H1 (cell line): Measurements from ENCODE around the gene KDM6A. TPM values are rescaled to one million over a fixed set of nuclear protein-coding genes. Genes with fewer than 3 reads are reported as not detected.

Experiments
- CTCF ChIA-PET: fragments of 300-600 bp; sonication (Branson Sonifier 250); formaldehyde crosslinking; loops from one replicate; lab custom pipeline; 2021; ENCODE audit not compliant: partially characterized antibody; lab: Charles Lee
- POLR2A ChIA-PET: fragments of 300-600 bp; sonication (Branson Sonifier 250); formaldehyde crosslinking; loops from one replicate; lab custom pipeline; 2021; ENCODE audit warnings: inconsistent platforms; ENCODE audit not compliant: partially characterized antibody; lab: Charles Lee
- DNase-seq, 2 experiments: peaks; one replicate each; pipeline versions ENCODE4 v3.0.0 to v3.0.0-alpha.2; 2010 to 2022; ENCODE audit warnings: low spot score in 2 of 2, low read depth in 1 of 2, mixed read lengths in 1 of 2
- FAIRE-seq: peaks from 2 replicates; lab custom pipeline; 2011; peaks lifted over from hg19 to GRCh38; lab: Jason Lieb, UNC
- H2AFZ ChIP-seq: 2 replicates; pipeline ENCODE4 v1.8.1; 2012; ENCODE audit warnings: low read length, inconsistent platforms
- H2AK5ac ChIP-seq: 2 replicates; pipeline ENCODE4 v1.6.1; 2013; ENCODE audit warnings: low read depth, low read length
- H2BK120ac ChIP-seq: replicated peaks from 2 replicates; pipeline ENCODE3; 2013; ENCODE audit warnings: low read depth, low read length, inconsistent platforms
- H2BK12ac ChIP-seq: 2 replicates; pipeline ENCODE4 v1.6.1; 2013; ENCODE audit warnings: low read depth, low read length
- H2BK15ac ChIP-seq: 2 replicates; pipeline ENCODE4 v1.6.1; 2013; ENCODE audit warnings: low read length
- H2BK20ac ChIP-seq: 2 replicates; pipeline ENCODE4 v1.6.1; 2013; ENCODE audit warnings: low read length
- H2BK5ac ChIP-seq: 2 replicates; pipeline ENCODE4 v1.6.1; 2013; ENCODE audit warnings: low read depth, low read length
- H3K14ac ChIP-seq: 2 replicates; pipeline ENCODE4 v1.6.1; 2013; ENCODE audit warnings: inconsistent platforms; ENCODE audit not compliant: insufficient read length
- H3K18ac ChIP-seq: 2 replicates; pipeline ENCODE4 v1.6.1; 2013; ENCODE audit warnings: low read length; ENCODE audit errors: extremely low read depth
- H3K23ac ChIP-seq: 2 replicates; pipeline ENCODE4 v1.6.1; 2013; ENCODE audit warnings: inconsistent platforms; ENCODE audit not compliant: insufficient read length
- H3K23me2 ChIP-seq: 2 replicates; pipeline ENCODE4 v1.6.1; 2013; ENCODE audit warnings: low read depth, low read length
- H3K27ac ChIP-seq: 2 replicates; pipeline ENCODE4 v1.6.1; 2011; ENCODE audit warnings: low read depth, low read length, inconsistent platforms
- H3K27me3 ChIP-seq, 4 experiments: replicated peaks in 1 of 4; 1 replicate in 1 of 4; 2 replicates in 3 of 4; pipeline versions ENCODE4 v1.6.1 to v1.8.1; 2011 to 2013; ENCODE audit warnings: low read length in 3 of 4, mild to moderate bottlenecking in 3 of 4, inconsistent platforms in 2 of 4, mixed read lengths in 2 of 4, moderate library complexity in 1 of 4; ENCODE audit not compliant: control insufficient read depth in 3 of 4, insufficient read depth in 3 of 4; ENCODE audit errors: extremely low read depth in 1 of 4
- H3K36me3 ChIP-seq, 4 experiments: 2 replicates each; pipeline versions ENCODE4 v1.6.1 to v1.8.1; 2011 to 2013; ENCODE audit warnings: mild to moderate bottlenecking in 4 of 4, low read length in 3 of 4, moderate library complexity in 2 of 4, control low read depth in 1 of 4, inconsistent platforms in 1 of 4; ENCODE audit not compliant: insufficient read depth in 4 of 4, control insufficient read depth in 2 of 4
- H3K4ac ChIP-seq: replicated peaks from 2 replicates; pipeline ENCODE3; 2013; ENCODE audit warnings: low read length, low read depth, mixed read lengths, inconsistent platforms; ENCODE audit not compliant: insufficient read length
- H3K4me1 ChIP-seq, 4 experiments: replicated peaks in 1 of 4; 1 replicate in 1 of 4; 2 replicates in 3 of 4; pipeline versions ENCODE4 v1.6.1 to v1.8.1; 2011 to 2013; ENCODE audit warnings: low read length in 3 of 4, inconsistent platforms in 2 of 4, mixed read lengths in 1 of 4; ENCODE audit not compliant: insufficient read depth in 4 of 4, control insufficient read depth in 3 of 4
- H3K4me2 ChIP-seq, 2 experiments: 2 replicates each; pipeline versions ENCODE4 v1.6.1 to v1.8.1; 2011 to 2013; ENCODE audit warnings: low read depth in 2 of 2, low read length in 2 of 2, control low read depth in 1 of 2, inconsistent platforms in 1 of 2, mild to moderate bottlenecking in 1 of 2; ENCODE audit not compliant: insufficient read depth in 1 of 2
- H3K4me3 ChIP-seq, 4 experiments: fragments of 200-600, 300-600 bp in 1 of 4; sonication (generic), shearing (Covaris generic), sonication (Bioruptor Twin) in 1 of 4; 2 replicates each; pipeline versions ENCODE4 v1.5.1 to v1.8.1; 2011 to 2016; ENCODE audit warnings: low read length in 4 of 4, low read depth in 3 of 4, control low read depth in 2 of 4, inconsistent platforms in 2 of 4, mild to moderate bottlenecking in 2 of 4, mixed read lengths in 1 of 4, moderate library complexity in 1 of 4; ENCODE audit not compliant: insufficient read depth in 2 of 4; ENCODE audit errors: extremely low read depth in 1 of 4
- H3K56ac ChIP-seq: replicated peaks from 2 replicates; pipeline ENCODE3; 2013; ENCODE audit warnings: low read depth, mild to moderate bottlenecking, mixed read lengths, low read length, inconsistent platforms; ENCODE audit not compliant: insufficient read length
- H3K79me1 ChIP-seq: 2 replicates; pipeline ENCODE4 v1.6.1; 2013; ENCODE audit warnings: low read depth, low read length, control low read depth
- H3K79me2 ChIP-seq, 2 experiments: 2 replicates each; pipeline versions ENCODE4 v1.6.1 to v1.8.1; 2012 to 2013; ENCODE audit warnings: low read length in 2 of 2, mild to moderate bottlenecking in 2 of 2, inconsistent platforms in 1 of 2; ENCODE audit not compliant: insufficient read depth in 2 of 2, control insufficient read depth in 1 of 2
- H3K9ac ChIP-seq, 4 experiments: replicated peaks in 1 of 4; 1 replicate in 1 of 4; 2 replicates in 3 of 4; pipeline versions ENCODE4 v1.6.1 to v1.8.1; 2011 to 2013; ENCODE audit warnings: low read depth in 3 of 4, low read length in 3 of 4, control low read depth in 2 of 4, mild to moderate bottlenecking in 2 of 4, moderate library complexity in 2 of 4, inconsistent platforms in 1 of 4; ENCODE audit errors: extremely low read depth in 1 of 4
- H3K9me3 ChIP-seq, 2 experiments: 2 replicates each; pipeline versions ENCODE4 v1.6.1 to v1.8.1; 2012 to 2013; ENCODE audit warnings: mild to moderate bottlenecking in 2 of 2, moderate library complexity in 2 of 2, control low read depth in 1 of 2, inconsistent platforms in 1 of 2, low read depth in 1 of 2, low read length in 1 of 2, mixed read lengths in 1 of 2; ENCODE audit not compliant: insufficient read depth in 2 of 2
- H4K20me1 ChIP-seq, 2 experiments: replicated peaks in 1 of 2; 2 replicates each; pipeline versions ENCODE3 to v1.8.1; 2011 to 2013; ENCODE audit warnings: inconsistent platforms in 2 of 2, low read length in 2 of 2, mild to moderate bottlenecking in 1 of 2; ENCODE audit not compliant: insufficient read depth in 2 of 2, control insufficient read depth in 1 of 2
- H4K5ac ChIP-seq: 2 replicates; pipeline ENCODE4 v1.6.1; 2013; ENCODE audit warnings: low read length, low read depth, mixed read lengths, inconsistent platforms; ENCODE audit not compliant: insufficient read length
- H4K8ac ChIP-seq: 2 replicates; pipeline ENCODE4 v1.8.0; 2013; ENCODE audit warnings: mild to moderate bottlenecking, moderate library complexity, low read length, inconsistent platforms; ENCODE audit not compliant: insufficient read depth; ENCODE audit errors: extremely low read depth
- H4K91ac ChIP-seq: replicated peaks from 2 replicates; pipeline ENCODE3; 2013; ENCODE audit warnings: low read length, mixed read lengths, inconsistent platforms; ENCODE audit not compliant: insufficient read length
- CHD1 ChIP-seq: IDR thresholded peaks from 2 replicates; pipeline ENCODE4 v1.6.1; 2012; ENCODE audit warnings: low read depth, low read length, improper control_type of control experiment
- GABPA ChIP-seq: IDR thresholded peaks from 2 replicates; pipeline ENCODE4 v1.6.1; 2011; ENCODE audit warnings: mild to moderate bottlenecking, low read length, moderate library complexity, borderline replicate concordance; ENCODE audit not compliant: insufficient read depth
- JUND ChIP-seq: IDR thresholded peaks from 2 replicates; pipeline ENCODE4 v1.6.1; 2011; ENCODE audit warnings: mild to moderate bottlenecking, improper control_type of control experiment, low read length
- MAX ChIP-seq: IDR thresholded peaks from 2 replicates; pipeline ENCODE4 v1.6.1; 2012; ENCODE audit warnings: inconsistent platforms
- NRF1 ChIP-seq: IDR thresholded peaks from 2 replicates; pipeline ENCODE4 v1.6.1; 2011; ENCODE audit warnings: mild to moderate bottlenecking, low read depth, low read length, improper control_type of control experiment
- POLR2A ChIP-seq, 2 experiments: IDR thresholded peaks; 1 replicate in 1 of 2; 2 replicates in 1 of 2; pipeline ENCODE4 v1.6.1; 2011; ENCODE audit warnings: low read depth in 2 of 2, low read length in 2 of 2, mild to moderate bottlenecking in 2 of 2; ENCODE audit errors: control extremely low read depth in 1 of 2
- POLR2AphosphoS5 ChIP-seq: IDR thresholded peaks from 2 replicates; pipeline ENCODE4 v1.6.1; 2011; ENCODE audit warnings: low read depth, low read length
- TAF1 ChIP-seq: IDR thresholded peaks from 2 replicates; pipeline ENCODE4 v1.6.1; 2011; ENCODE audit warnings: mild to moderate bottlenecking, low read depth, low read length
- TAF7 ChIP-seq: optimal IDR thresholded peaks from 2 replicates; pipeline ENCODE3; 2011; ENCODE audit warnings: low read depth, mild to moderate bottlenecking, inconsistent platforms, low read length, moderate library complexity, borderline replicate concordance
- WGBS, 2 experiments: shearing (Covaris generic) in 1 of 2; methylation state at CpG; one replicate each; pipeline versions ENCODE4 v1.1.6 to v1.1.7; 2013 to 2015; ENCODE audit warnings: low lambda C conversion rate in 2 of 2, mixed read lengths in 2 of 2, inconsistent platforms in 1 of 2, low coverage in 1 of 2, missing lambda C conversion rate in 1 of 2; ENCODE audit not compliant: insufficient replicate concordance in 2 of 2, insufficient coverage in 1 of 2, insufficient read length in 1 of 2; ENCODE audit errors: extremely low coverage in 1 of 2, missing lambda C conversion rate in 1 of 2; 5-methylcytosine and 5-hydroxymethylcytosine counted together
- polyA plus RNA-seq, 7 experiments: library from polyadenylated mRNA; depleted of rRNA in 3 of 7; stranded (reverse) in 5 of 7; unstranded in 2 of 7; fragments of >200 nt in 5 of 7; fragments of 200-250 nt in 2 of 7; gene quantifications; 1 replicate in 5 of 7; 2 replicates in 1 of 7; 4 replicates in 1 of 7; pipeline versions ENCODE4 v1.2.1 to v1.2.3, GENCODE V29; 2011 to 2013; ENCODE audit warnings: missing spikeins in 2 of 7, mixed read lengths in 2 of 7
- total RNA-seq: library from RNA; stranded (reverse); fragmentation: NEBNext Ultra II Directional; extraction: Animal tissue kit (Norgen Biotek cat#: 25700); gene quantifications from 2 replicates; pipeline ENCODE4 v1.2.1, GENCODE V29; 2021

KDM6A gene
- total and polyA plus RNA-seq, 2 of the 8 experiments (the other 6 are each of a cell fraction or from before 2014, with no cell fraction given) = 43.5 to 58.4 TPM

- Histone ChIP-seq H3K27ac (peak overlapping the region; percentile 89), H3K4ac (no peak overlapping the region), H3K4me3 (peak overlapping the region; percentile 42 to 83 (median 54)), H2AFZ (no peak overlapping the region), H3K9me3 (no peaks in the 10 kb centered on the region), H2BK120ac (no peak overlapping the region), H3K23ac (no peak overlapping the region), H2AK5ac (no peak overlapping the region; the same call in 1 of the 2 replicates), H3K27me3 (no peaks in the 10 kb centered on the region), H3K9ac (peak overlapping the region; percentile 56 to 94 (median 76)), H4K91ac (peak overlapping the region; percentile 65), H2BK12ac (no peak overlapping the region; the same call in 1 of the 2 replicates), H3K36me3 (no peaks in the 10 kb centered on the region), H2BK15ac (no peak overlapping the region), H4K20me1 (peaks cover 0 to 9% of the 10 kb centered on the region in 2 experiments), H3K79me2 (peaks cover 27 to 94% of the 10 kb centered on the region in 2 experiments), H2BK5ac (peak overlapping the region; percentile 55; the same call in 1 of the 2 replicates), H4K8ac (no peak overlapping the region), H3K18ac (peak overlapping the region; percentile 9; the same call in 1 of the 2 replicates), H2BK20ac (no peak overlapping the region), H3K79me1 (no peaks in the 10 kb centered on the region), H3K4me1 (peaks cover 0 to 3% (median 2%) of the 10 kb centered on the region in 4 experiments; a peak in 1 of 7 replicates), H4K5ac (no peak overlapping the region), H3K23me2 (peaks cover 2% of the 10 kb centered on the region; the same call in 1 of the 2 replicates), H3K56ac (peak overlapping the region; percentile 77), H3K4me2 (peak overlapping the region; percentile 62 to 74), H3K14ac (no peak overlapping the region)
- FAIRE-seq (peak; percentile 28), DNase-seq (no peak)
- TF ChIP-seq NRF1 (no peak), JUND (no peak), MAX (no peak), CHD1 (0 out of 2 replicates have a peak, but pooled peaks have one; percentile 7), POLR2AphosphoS5 (peak; percentile 87), GABPA (no peak), POLR2A (IDR thresholded peaks at IDR 0.05; ENCODE audit: control extremely low read depth in 1 of 2, low read depth in 2 of 2, low read length in 2 of 2) (peak; percentile 33 to 63), TAF7 (peak; percentile 69), TAF1 (peak; percentile 57)
- WGBS, 2 experiments = 0% methylated on average over 2 of the region's 2 CpGs; no CpG with 5 or more reads in 1 of the 2 experiments
- ChIA-PET POLR2A (interaction anchor here (0.7 to 2.8 kb wide), 8 partner anchors 13 to 79 kb away, joined by 3 to 11 read pairs (median 4); partner anchors contain the start of gene KDM6A), CTCF (no interaction called here)
Observed at GRCh38 chrX:44951572-44952067, 78.6 kb downstream of the KDM6A start.
